WTC11 (cell line): Measurements from ENCODE around the gene NDST4.

Source experiments
- RELA ChIP-seq: sonication (generic); formaldehyde crosslinking; IDR thresholded peaks from 2 replicates; pipeline ENCODE4 v1.8.1; 2022; ENCODE audit warnings: missing genetic modification reagents, mild to moderate bottlenecking, borderline replicate concordance
- TF ChIP-seq, protein P1 (sequence below): sonication (generic); formaldehyde crosslinking; IDR thresholded peaks from 2 replicates; pipeline ENCODE4 v1.8.0; 2022; ENCODE audit warnings: mild to moderate bottlenecking, missing genetic modification reagents
- TF ChIP-seq, protein P2 (sequence below): fragments of 200-600 bp; IDR thresholded peaks from 2 replicates; pipeline ENCODE4 v1.8.0; 2022; ENCODE audit warnings: antibody characterized with exemption

DNA sequence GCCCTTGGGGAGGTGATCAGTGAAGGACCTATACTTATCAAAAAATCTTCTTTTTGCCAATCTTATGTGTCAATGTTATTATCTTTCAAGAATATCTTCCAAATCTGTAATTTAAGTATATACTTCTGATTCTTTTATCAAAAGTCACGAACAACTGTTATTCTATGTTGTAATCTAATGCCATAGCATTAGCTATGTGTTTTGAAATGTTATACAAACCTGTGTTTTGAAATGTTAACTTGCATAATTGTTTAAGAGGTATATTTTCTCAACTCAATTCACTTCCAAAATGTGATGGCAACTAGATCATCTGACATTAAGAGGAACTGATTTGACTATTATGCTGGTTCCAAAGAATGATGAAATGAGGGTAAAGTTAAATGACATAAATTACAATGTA, 113.5 kb downstream of the NDST4 start:
- TF ChIP-seq RELA (CRISPR knock-in tag) = no peak
- TF ChIP-seq, protein P1, sequence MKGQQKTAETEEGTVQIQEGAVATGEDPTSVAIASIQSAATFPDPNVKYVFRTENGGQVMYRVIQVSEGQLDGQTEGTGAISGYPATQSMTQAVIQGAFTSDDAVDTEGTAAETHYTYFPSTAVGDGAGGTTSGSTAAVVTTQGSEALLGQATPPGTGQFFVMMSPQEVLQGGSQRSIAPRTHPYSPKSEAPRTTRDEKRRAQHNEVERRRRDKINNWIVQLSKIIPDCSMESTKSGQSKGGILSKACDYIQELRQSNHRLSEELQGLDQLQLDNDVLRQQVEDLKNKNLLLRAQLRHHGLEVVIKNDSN (CRISPR knock-in tag) = no peak
- TF ChIP-seq, protein P2, sequence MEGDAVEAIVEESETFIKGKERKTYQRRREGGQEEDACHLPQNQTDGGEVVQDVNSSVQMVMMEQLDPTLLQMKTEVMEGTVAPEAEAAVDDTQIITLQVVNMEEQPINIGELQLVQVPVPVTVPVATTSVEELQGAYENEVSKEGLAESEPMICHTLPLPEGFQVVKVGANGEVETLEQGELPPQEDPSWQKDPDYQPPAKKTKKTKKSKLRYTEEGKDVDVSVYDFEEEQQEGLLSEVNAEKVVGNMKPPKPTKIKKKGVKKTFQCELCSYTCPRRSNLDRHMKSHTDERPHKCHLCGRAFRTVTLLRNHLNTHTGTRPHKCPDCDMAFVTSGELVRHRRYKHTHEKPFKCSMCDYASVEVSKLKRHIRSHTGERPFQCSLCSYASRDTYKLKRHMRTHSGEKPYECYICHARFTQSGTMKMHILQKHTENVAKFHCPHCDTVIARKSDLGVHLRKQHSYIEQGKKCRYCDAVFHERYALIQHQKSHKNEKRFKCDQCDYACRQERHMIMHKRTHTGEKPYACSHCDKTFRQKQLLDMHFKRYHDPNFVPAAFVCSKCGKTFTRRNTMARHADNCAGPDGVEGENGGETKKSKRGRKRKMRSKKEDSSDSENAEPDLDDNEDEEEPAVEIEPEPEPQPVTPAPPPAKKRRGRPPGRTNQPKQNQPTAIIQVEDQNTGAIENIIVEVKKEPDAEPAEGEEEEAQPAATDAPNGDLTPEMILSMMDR = no peak
